Karpas-422 (cell line): Measurements from ENCODE around the gene EYS. TPM values are rescaled to one million over a fixed set of nuclear protein-coding genes. Genes with fewer than 3 reads are reported as not detected.

Experiments used
- DNase-seq: peaks from one replicate; pipeline ENCODE4 v3.0.0-alpha.2; 2015
- H2AFZ ChIP-seq: fragments of 200-600 bp; sonication (generic); 2 replicates; pipeline ENCODE4 v1.6.1; 2014; ENCODE audit warnings: antibody characterized with exemption, low read length, mixed read lengths
- H3K27ac ChIP-seq: fragments of 200-600 bp; sonication (generic); 2 replicates; pipeline ENCODE4 v1.5.1; 2014; ENCODE audit warnings: mild to moderate bottlenecking, low read length, moderate library complexity
- H3K27me3 ChIP-seq: fragments of 200-600 bp; sonication (generic); 2 replicates; pipeline ENCODE4 v1.6.1; 2014; ENCODE audit warnings: low read length, mixed read lengths
- H3K36me3 ChIP-seq: fragments of 200-600 bp; sonication (generic); 2 replicates; pipeline ENCODE4 v1.6.1; 2014; ENCODE audit warnings: low read length, mixed read lengths; ENCODE audit not compliant: insufficient read depth
- H3K4me1 ChIP-seq: fragments of 200-600 bp; sonication (generic); 2 replicates; pipeline ENCODE4 v1.6.1; 2014; ENCODE audit warnings: mild to moderate bottlenecking, low read length, mixed read lengths
- H3K4me2 ChIP-seq: fragments of 200-600 bp; sonication (generic); 2 replicates; pipeline ENCODE4 v1.6.1; 2014; ENCODE audit warnings: low read length, low read depth, mild to moderate bottlenecking; ENCODE audit not compliant: poor library complexity, severe bottlenecking
- H3K4me3 ChIP-seq: fragments of 200-600 bp; sonication (generic); 2 replicates; pipeline ENCODE4 v1.5.1; 2014; ENCODE audit warnings: mild to moderate bottlenecking, antibody characterized with exemption, low read length, mixed read lengths
- H3K79me2 ChIP-seq: fragments of 200-600 bp; sonication (generic); 2 replicates; pipeline ENCODE4 v1.6.1; 2014; ENCODE audit warnings: mild to moderate bottlenecking, low read length, mixed read lengths
- H3K9ac ChIP-seq: fragments of 200-600 bp; sonication (generic); 2 replicates; pipeline ENCODE4 v1.6.0; 2014; ENCODE audit warnings: low read length
- H3K9me2 ChIP-seq: fragments of 200-600 bp; sonication (generic), shearing (Covaris generic); replicated peaks from 2 replicates; pipeline ENCODE4 v1.6.0; 2014; ENCODE audit warnings: mild to moderate bottlenecking, low read length, moderate library complexity; ENCODE audit not compliant: insufficient read depth
- H3K9me3 ChIP-seq: fragments of 300-700, 200-600 bp; sonication (generic); 2 replicates; pipeline ENCODE4 v1.6.1; 2014; ENCODE audit warnings: low read length, mixed read lengths
- H4K20me1 ChIP-seq: fragments of 200-600 bp; sonication (generic); 2 replicates; pipeline ENCODE4 v1.6.1; 2014; ENCODE audit warnings: mild to moderate bottlenecking, antibody characterized with exemption, low read length, low read depth; ENCODE audit not compliant: insufficient read depth
- total RNA-seq: library from RNA; depleted of rRNA; stranded (reverse); fragments of >200 nt; shearing (Covaris generic); gene quantifications from 2 replicates; pipeline ENCODE4 v1.2.3, GENCODE V29; 2014; ENCODE audit warnings: low replicate concordance

EYS gene
- total RNA-seq, 1 experiment from 2014 or later: not detected

DNA sequence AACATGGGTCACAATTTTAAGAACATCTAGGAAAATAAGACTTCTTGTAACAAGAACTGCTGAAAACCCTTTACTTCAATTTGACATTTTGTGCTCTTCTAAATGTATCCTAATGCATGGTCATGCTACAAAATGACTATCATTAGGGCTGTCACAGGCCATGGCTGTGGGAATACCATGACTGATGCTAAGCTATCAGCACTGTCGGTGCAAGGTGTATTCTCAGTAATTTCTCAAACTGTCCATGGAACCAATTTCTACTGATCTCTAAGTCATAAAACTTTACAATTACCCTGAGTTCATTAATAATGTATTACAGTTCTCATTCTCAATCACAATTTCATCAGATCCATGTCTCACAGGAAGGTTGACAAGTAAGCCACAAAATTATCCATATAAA, 625.3 kb downstream of the EYS start:
- H4K20me1 ChIP-seq: no peaks in the 10 kb centered on the region
- H3K27ac ChIP-seq: no peak overlapping the region
- no peak overlapping the region for H3K9ac ChIP-seq
- no peaks in the 10 kb centered on the region for H3K9me2 ChIP-seq
- H3K36me3 ChIP-seq: no peaks in the 10 kb centered on the region
- peaks cover 36% of the 10 kb centered on the region for H3K9me3 ChIP-seq
- H3K4me2 ChIP-seq: no peak overlapping the region
- H3K4me3 ChIP-seq: no peak overlapping the region
- no peaks in the 10 kb centered on the region for H3K79me2 ChIP-seq
- DNase-seq: no peak
- no peaks in the 10 kb centered on the region for H3K4me1 ChIP-seq
- no peak overlapping the region for H2AFZ ChIP-seq
- H3K27me3 ChIP-seq: no peaks in the 10 kb centered on the region

DNA sequence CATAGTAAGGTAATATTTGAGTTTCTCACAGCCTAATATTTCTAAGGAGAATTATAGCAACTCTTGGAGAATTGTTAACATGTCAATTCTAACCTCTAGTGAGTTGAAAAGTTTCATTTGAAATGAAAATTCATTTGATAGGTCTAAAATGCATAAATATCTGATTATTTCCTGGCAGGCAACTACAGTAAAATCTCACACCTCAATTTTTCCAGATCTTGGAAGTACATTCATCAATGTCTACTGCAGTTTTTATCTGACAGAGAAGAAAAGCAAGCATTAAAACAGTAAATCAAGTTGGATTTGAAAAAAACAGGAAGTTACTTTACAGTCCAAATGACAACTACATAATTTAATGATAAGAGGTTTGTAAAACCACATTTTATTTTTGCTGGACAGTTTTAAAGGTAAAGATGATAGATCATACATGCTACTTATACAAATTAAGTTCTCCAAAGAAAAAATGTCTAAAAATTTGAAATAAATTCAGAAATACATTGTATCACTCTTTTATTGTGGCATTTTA, 631.3 kb downstream of the EYS start:
- H3K36me3 ChIP-seq: no peaks in the 10 kb centered on the region
- H2AFZ ChIP-seq: no peak overlapping the region
- no peak for DNase-seq

GRCh38 chr6:65072500-65072899, 634.5 kb downstream of the EYS start:
- H3K4me1 ChIP-seq: no peaks in the 10 kb centered on the region
- H4K20me1 ChIP-seq: no peaks in the 10 kb centered on the region
- H3K9me2 ChIP-seq: no peaks in the 10 kb centered on the region
- no peak overlapping the region for H3K27ac ChIP-seq
- DNase-seq: no peak
- H3K79me2 ChIP-seq: no peaks in the 10 kb centered on the region
- H3K4me3 ChIP-seq: no peak overlapping the region
- peaks cover 15% of the 10 kb centered on the region for H3K9me3 ChIP-seq
- H3K9ac ChIP-seq: no peak overlapping the region
- no peaks in the 10 kb centered on the region for H3K27me3 ChIP-seq
- H3K4me2 ChIP-seq: no peak overlapping the region
- H3K36me3 ChIP-seq: no peaks in the 10 kb centered on the region
- H2AFZ ChIP-seq: no peak overlapping the region

More for the DNA sequence above, 631.3 kb downstream of the EYS start:
- Histone ChIP-seq H3K9ac (no peak overlapping the region), H3K27ac (no peak overlapping the region), H3K9me3 (peaks cover 23% of the 10 kb centered on the region), H3K4me1 (no peaks in the 10 kb centered on the region), H3K27me3 (no peaks in the 10 kb centered on the region), H3K4me3 (no peak overlapping the region), H4K20me1 (no peaks in the 10 kb centered on the region), H3K9me2 (no peaks in the 10 kb centered on the region), H3K79me2 (no peaks in the 10 kb centered on the region), H3K4me2 (no peak overlapping the region)

DNA sequence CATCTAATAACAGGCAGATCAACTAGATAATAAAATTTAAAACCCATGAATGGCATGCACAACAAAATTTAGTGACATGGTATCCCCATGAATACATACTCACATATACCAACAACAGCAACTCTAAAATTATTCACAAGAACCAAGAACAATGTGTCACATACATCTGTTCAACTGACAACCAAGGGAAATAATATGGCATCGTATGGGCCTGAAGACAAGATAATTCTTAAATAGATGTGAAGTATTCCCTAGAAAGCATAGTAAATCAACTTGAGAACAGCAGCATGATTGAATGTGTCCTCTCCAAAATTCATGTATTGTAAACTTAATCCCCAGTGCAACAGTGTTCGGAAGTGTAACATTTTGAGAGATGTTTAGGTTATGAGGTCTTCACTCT, 635.5 kb downstream of the EYS start:
- H3K4me1 ChIP-seq: no peaks in the 10 kb centered on the region
- no peak overlapping the region for H3K4me3 ChIP-seq
- no peaks in the 10 kb centered on the region for H3K36me3 ChIP-seq
- H3K79me2 ChIP-seq: no peaks in the 10 kb centered on the region
- H3K27ac ChIP-seq: no peak overlapping the region
- H3K9ac ChIP-seq: no peak overlapping the region
- H3K4me2 ChIP-seq: no peak overlapping the region
- H3K9me2 ChIP-seq: no peaks in the 10 kb centered on the region
- no peaks in the 10 kb centered on the region for H4K20me1 ChIP-seq
- no peak overlapping the region for H2AFZ ChIP-seq
- H3K9me3 ChIP-seq: peaks cover 9% of the 10 kb centered on the region; the same call in 1 of the 2 replicates
- no peak for DNase-seq
- H3K27me3 ChIP-seq: no peaks in the 10 kb centered on the region

DNA sequence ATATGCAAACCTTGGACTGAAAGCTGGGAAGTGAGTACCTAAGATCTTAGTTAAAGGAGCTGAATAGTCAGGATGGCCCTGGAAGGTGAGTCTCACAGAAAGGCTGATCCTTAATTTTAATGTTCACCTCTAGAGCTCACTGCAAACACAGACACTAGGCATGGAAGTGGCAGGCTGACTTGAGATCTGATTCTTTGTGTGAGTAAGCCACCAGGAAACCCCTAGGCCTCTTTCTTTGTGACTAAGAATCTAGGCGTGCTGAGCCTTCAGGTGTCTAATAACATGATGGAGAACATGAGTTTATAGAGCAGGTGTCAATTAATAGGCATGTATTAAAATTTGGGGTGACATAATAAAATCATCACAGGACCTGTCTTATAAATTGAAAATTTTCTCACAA, 642.2 kb downstream of the EYS start:
- no peaks in the 10 kb centered on the region for H3K4me1 ChIP-seq
- no peak overlapping the region for H3K27ac ChIP-seq
- H3K36me3 ChIP-seq: no peaks in the 10 kb centered on the region
- H3K27me3 ChIP-seq: no peaks in the 10 kb centered on the region
- no peak overlapping the region for H3K4me2 ChIP-seq
- H3K9me2 ChIP-seq: no peaks in the 10 kb centered on the region
- no peak overlapping the region for H3K9ac ChIP-seq
- no peaks in the 10 kb centered on the region for H4K20me1 ChIP-seq
- no peaks in the 10 kb centered on the region for H3K79me2 ChIP-seq
- no peak for DNase-seq
- no peak overlapping the region for H2AFZ ChIP-seq
- H3K4me3 ChIP-seq: no peak overlapping the region
- H3K9me3 ChIP-seq: peaks cover 24% of the 10 kb centered on the region

- H3K36me3 ChIP-seq: no peaks in the 10 kb centered on the region
- no peak overlapping the region for H3K4me3 ChIP-seq
- H3K9me2 ChIP-seq: no peaks in the 10 kb centered on the region
- H3K27ac ChIP-seq: no peak overlapping the region
- H3K9me3 ChIP-seq: peaks cover 27% of the 10 kb centered on the region
- H3K4me2 ChIP-seq: no peak overlapping the region
- H2AFZ ChIP-seq: no peak overlapping the region
- no peaks in the 10 kb centered on the region for H3K27me3 ChIP-seq
- no peaks in the 10 kb centered on the region for H4K20me1 ChIP-seq
- H3K9ac ChIP-seq: no peak overlapping the region
- no peaks in the 10 kb centered on the region for H3K79me2 ChIP-seq
- no peak for DNase-seq
- H3K4me1 ChIP-seq: no peaks in the 10 kb centered on the region
These were observed 647.5 kb downstream of the EYS start for GRCh38 chr6:65059568-65059967.

DNA sequence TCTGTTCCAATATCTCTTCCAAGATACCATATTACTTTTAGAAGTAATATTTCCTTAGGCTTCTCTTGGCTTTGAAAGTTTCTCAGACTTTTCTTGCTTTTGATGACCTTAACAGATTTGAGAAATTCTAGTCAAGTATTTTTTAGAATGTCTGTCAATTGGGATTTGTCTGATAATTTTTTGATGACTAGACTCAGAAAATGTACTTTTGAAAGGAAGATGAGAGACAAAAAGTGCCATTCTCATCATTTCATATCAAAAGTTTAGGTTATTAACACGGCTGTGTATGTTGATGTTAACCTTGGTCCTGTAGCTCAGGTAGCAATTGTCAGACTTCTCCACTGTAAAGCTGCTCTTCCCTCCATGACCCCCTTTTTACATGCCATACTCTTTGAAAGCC, 651.5 kb downstream of the EYS start:
- no peak overlapping the region for H3K4me3 ChIP-seq
- H3K9me3 ChIP-seq: peaks cover 38% of the 10 kb centered on the region
- no peak overlapping the region for H3K27ac ChIP-seq
- no peaks in the 10 kb centered on the region for H3K4me1 ChIP-seq
- no peaks in the 10 kb centered on the region for H3K36me3 ChIP-seq
- no peaks in the 10 kb centered on the region for H3K27me3 ChIP-seq
- H4K20me1 ChIP-seq: no peaks in the 10 kb centered on the region
- no peak for DNase-seq
- no peaks in the 10 kb centered on the region for H3K79me2 ChIP-seq
- no peaks in the 10 kb centered on the region for H3K9me2 ChIP-seq
- H2AFZ ChIP-seq: no peak overlapping the region
- no peak overlapping the region for H3K9ac ChIP-seq
- no peak overlapping the region for H3K4me2 ChIP-seq

- no peak overlapping the region for H2AFZ ChIP-seq
- no peaks in the 10 kb centered on the region for H3K36me3 ChIP-seq
- no peak overlapping the region for H3K27ac ChIP-seq
- no peak overlapping the region for H3K4me2 ChIP-seq
- no peak for DNase-seq
- H3K9me2 ChIP-seq: no peaks in the 10 kb centered on the region
- H3K4me3 ChIP-seq: no peak overlapping the region
- H4K20me1 ChIP-seq: no peaks in the 10 kb centered on the region
- H3K4me1 ChIP-seq: no peaks in the 10 kb centered on the region
- H3K9ac ChIP-seq: no peak overlapping the region
- no peaks in the 10 kb centered on the region for H3K79me2 ChIP-seq
- H3K27me3 ChIP-seq: no peaks in the 10 kb centered on the region
- H3K9me3 ChIP-seq: peaks cover 40% of the 10 kb centered on the region
These were observed 654.4 kb downstream of the EYS start for GRCh38 chr6:65052626-65053025.

- Histone ChIP-seq H3K9me2 (no peaks in the 10 kb centered on the region), H3K9ac (no peak overlapping the region), H3K4me3 (no peak overlapping the region), H3K27me3 (no peaks in the 10 kb centered on the region), H2AFZ (no peak overlapping the region), H3K36me3 (no peaks in the 10 kb centered on the region), H3K4me1 (no peaks in the 10 kb centered on the region), H3K9me3 (peaks cover 33% of the 10 kb centered on the region; the same call in 1 of the 2 replicates), H3K4me2 (no peak overlapping the region), H3K27ac (no peak overlapping the region), H4K20me1 (no peaks in the 10 kb centered on the region), H3K79me2 (no peaks in the 10 kb centered on the region)
- no peak for DNase-seq
These were observed 661.2 kb downstream of the EYS start for GRCh38 chr6:65045801-65046200.
